SK-N-SH treated with all-trans-retinoic acid at 6 μM for 48 hours (cell line): ENCODE results near the gene FDXACB1.

Experiments used
- ATAC-seq: fragments of 200-7000 bp; cut with Tn5 transposase; 3 replicates; pipeline ENCODE4 v1.9.1; 2020; ENCODE audit warnings: mild to moderate bottlenecking, moderate library complexity
- ARNTL ChIP-seq: fragments of 450-650 bp; formaldehyde crosslinking; IDR thresholded peaks from 2 replicates; pipeline ENCODE4 v1.5.0; 2020; ENCODE audit warnings: low read depth, mild to moderate bottlenecking, moderate library complexity, borderline replicate concordance
- BACH2 ChIP-seq: fragments of 250-450 bp; sonication (Bioruptor Pico); IDR thresholded peaks from 2 replicates; pipeline ENCODE4 v1.9.0; 2021; ENCODE audit warnings: mild to moderate bottlenecking, borderline replicate concordance
- CSDC2 ChIP-seq: fragments of 250-450 bp; sonication (Bioruptor Pico); IDR thresholded peaks from 2 replicates; pipeline ENCODE4 v1.5.0; 2020; ENCODE audit warnings: mild to moderate bottlenecking, moderate library complexity
- CSRNP3 ChIP-seq: fragments of 250-450 bp; sonication (Bioruptor Pico); IDR thresholded peaks from 2 replicates; pipeline ENCODE4 v1.5.1; 2021; ENCODE audit warnings: mild to moderate bottlenecking, moderate library complexity
- ESRRG ChIP-seq: fragments of 250-450 bp; sonication (Bioruptor Pico); IDR thresholded peaks from 2 replicates; pipeline ENCODE4 v1.6.1; 2021; ENCODE audit warnings: mild to moderate bottlenecking
- GLIS3 ChIP-seq: fragments of 250-450 bp; sonication (Bioruptor Pico); IDR thresholded peaks from 2 replicates; pipeline ENCODE4 v1.5.0; 2020; ENCODE audit warnings: mild to moderate bottlenecking, moderate library complexity
- ISL1 ChIP-seq: fragments of 250-450 bp; sonication (Bioruptor Pico); IDR thresholded peaks from 2 replicates; pipeline ENCODE4 v2.1.2; 2022; ENCODE audit warnings: mild to moderate bottlenecking, moderate library complexity
- PATZ1 ChIP-seq: fragments of 250-450 bp; sonication (Bioruptor Pico); IDR thresholded peaks from 2 replicates; pipeline ENCODE4 v1.8.0; 2020; ENCODE audit warnings: mild to moderate bottlenecking, moderate library complexity, borderline replicate concordance
- PPARA ChIP-seq: fragments of 250-450 bp; sonication (Bioruptor Pico); IDR thresholded peaks from 2 replicates; pipeline ENCODE4 v1.5.0; 2020; ENCODE audit warnings: mild to moderate bottlenecking, borderline replicate concordance
- RARB ChIP-seq: fragments of 250-450 bp; sonication (Bioruptor Pico); IDR thresholded peaks from 2 replicates; pipeline ENCODE4 v1.8.0; 2021; ENCODE audit warnings: mild to moderate bottlenecking, moderate library complexity
- TCF4 ChIP-seq: fragments of 250-450 bp; sonication (Bioruptor Pico); IDR thresholded peaks from 2 replicates; pipeline ENCODE4 v1.8.0; 2021; ENCODE audit warnings: mild to moderate bottlenecking, moderate library complexity, borderline replicate concordance
- TSHZ2 ChIP-seq: fragments of 250-450 bp; sonication (Bioruptor Pico); IDR thresholded peaks from 2 replicates; pipeline ENCODE4 v1.5.0; 2020; ENCODE audit warnings: mild to moderate bottlenecking, moderate library complexity
- ZC3H10 ChIP-seq: fragments of 250-450 bp; sonication (Bioruptor Pico); IDR thresholded peaks from 2 replicates; pipeline ENCODE4 v1.5.1; 2021; ENCODE audit warnings: mild to moderate bottlenecking, moderate library complexity
- ZFP3 ChIP-seq: fragments of 250-450 bp; sonication (Bioruptor Pico); IDR thresholded peaks from 2 replicates; pipeline ENCODE4 v1.5.0; 2020; ENCODE audit warnings: mild to moderate bottlenecking, moderate library complexity
- ZFP30 ChIP-seq: fragments of 450-650 bp; formaldehyde crosslinking; IDR thresholded peaks from 2 replicates; pipeline ENCODE4 v1.5.0; 2022; ENCODE audit warnings: mild to moderate bottlenecking, moderate library complexity
- ZNF565 ChIP-seq: fragments of 450-650 bp; formaldehyde crosslinking; conservative IDR thresholded peaks from 2 replicates; pipeline ENCODE4 v1.5.0; 2020; ENCODE audit warnings: low read depth, mild to moderate bottlenecking, moderate library complexity
- ZNF70 ChIP-seq: fragments of 450-650 bp; formaldehyde crosslinking; IDR thresholded peaks from 2 replicates; pipeline ENCODE4 v1.5.0; 2020; ENCODE audit warnings: mild to moderate bottlenecking, moderate library complexity
- ZNF8 ChIP-seq: fragments of 450-650 bp; formaldehyde crosslinking; IDR thresholded peaks from 2 replicates; pipeline ENCODE4 v1.5.0; 2020; ENCODE audit warnings: mild to moderate bottlenecking, moderate library complexity
- TF ChIP-seq, protein P1 (sequence below): fragments of 250-450 bp; sonication (Bioruptor Pico); IDR thresholded peaks from 2 replicates; pipeline ENCODE4 v1.8.0; 2021; ENCODE audit warnings: low read depth, mild to moderate bottlenecking, moderate library complexity, borderline replicate concordance

FDXACB1 gene

GRCh38 chr11:111906680-111907079 lies 27.7 kb upstream of the FDXACB1 start:
- ATAC-seq = no peak
- TF ChIP-seq PATZ1 (CRISPR knock-in tag) = no peak
- no peak for TF ChIP-seq RARB
- TF ChIP-seq CSDC2 = no peak
- TF ChIP-seq ZFP3 (CRISPR knock-in tag) = no peak
- TF ChIP-seq ZFP30 (CRISPR knock-in tag) = no peak
- no peak for TF ChIP-seq ZNF70 (CRISPR knock-in tag)
- TF ChIP-seq ZNF8 (CRISPR knock-in tag) = no peak

GRCh38 chr11:111905411-111905810 lies 26.4 kb upstream of the FDXACB1 start:
- ATAC-seq = no peak

DNA sequence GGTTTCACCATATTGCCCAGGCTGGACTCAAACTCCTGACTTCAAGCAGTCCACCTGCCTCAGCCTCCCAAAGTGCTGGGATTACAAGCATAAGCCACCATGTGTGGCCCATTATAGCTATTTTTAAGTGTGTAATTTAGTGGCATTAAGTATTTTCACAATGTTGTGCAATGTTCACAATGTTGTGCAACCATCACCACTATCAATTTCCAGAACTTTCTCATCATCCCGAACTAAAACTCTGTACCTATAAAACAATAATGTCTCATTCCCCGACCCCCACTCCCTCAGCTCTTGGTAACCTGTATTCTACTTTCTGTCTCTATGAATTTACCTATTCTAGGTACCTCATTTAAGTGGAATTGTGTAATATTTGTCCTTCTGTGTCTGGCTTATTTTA lies 7.9 kb upstream of the FDXACB1 start:
- no peak for ATAC-seq
- TF ChIP-seq, protein P1, sequence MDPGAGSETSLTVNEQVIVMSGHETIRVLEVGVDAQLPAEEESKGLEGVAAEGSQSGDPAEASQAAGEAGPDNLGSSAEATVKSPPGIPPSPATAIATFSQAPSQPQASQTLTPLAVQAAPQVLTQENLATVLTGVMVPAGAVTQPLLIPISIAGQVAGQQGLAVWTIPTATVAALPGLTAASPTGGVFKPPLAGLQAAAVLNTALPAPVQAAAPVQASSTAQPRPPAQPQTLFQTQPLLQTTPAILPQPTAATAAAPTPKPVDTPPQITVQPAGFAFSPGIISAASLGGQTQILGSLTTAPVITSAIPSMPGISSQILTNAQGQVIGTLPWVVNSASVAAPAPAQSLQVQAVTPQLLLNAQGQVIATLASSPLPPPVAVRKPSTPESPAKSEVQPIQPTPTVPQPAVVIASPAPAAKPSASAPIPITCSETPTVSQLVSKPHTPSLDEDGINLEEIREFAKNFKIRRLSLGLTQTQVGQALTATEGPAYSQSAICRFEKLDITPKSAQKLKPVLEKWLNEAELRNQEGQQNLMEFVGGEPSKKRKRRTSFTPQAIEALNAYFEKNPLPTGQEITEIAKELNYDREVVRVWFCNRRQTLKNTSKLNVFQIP (CRISPR knock-in tag) = no peak
- no peak for TF ChIP-seq ZNF8 (CRISPR knock-in tag)
- TF ChIP-seq PATZ1 (CRISPR knock-in tag) = no peak
- no peak for TF ChIP-seq ARNTL
- no peak for TF ChIP-seq TSHZ2 (CRISPR knock-in tag)
- TF ChIP-seq ZFP3 (CRISPR knock-in tag) = no peak
- no peak for TF ChIP-seq GLIS3 (CRISPR knock-in tag)
- TF ChIP-seq PPARA (CRISPR knock-in tag) = no peak
- no peak for TF ChIP-seq TCF4 (CRISPR knock-in tag)
- TF ChIP-seq ESRRG (CRISPR knock-in tag) = no peak
- TF ChIP-seq BACH2 (CRISPR knock-in tag) = no peak
- no peak for TF ChIP-seq RARB
- no peak for TF ChIP-seq CSDC2

More at GRCh38 chr11:111905411-111905810, 26.4 kb upstream of the FDXACB1 start:
- TF ChIP-seq PATZ1 (CRISPR knock-in tag) = no peak
- no peak for TF ChIP-seq PPARA (CRISPR knock-in tag)
- no peak for TF ChIP-seq ZNF565 (CRISPR knock-in tag)
- TF ChIP-seq ZC3H10 (CRISPR knock-in tag) = no peak
- no peak for TF ChIP-seq CSRNP3 (CRISPR knock-in tag)
- peak; percentile 35; the same call in 1 of the 2 replicates for TF ChIP-seq ISL1
